PC-9 (cell line): Measurements from ENCODE around the gene MBOAT7. TPM values are rescaled to one million over a fixed set of nuclear protein-coding genes. Genes with fewer than 3 reads are reported as not detected.
A peak's percentile ranks its signal among the peaks of the same experiment; 100 is the strongest.

Experiments
- BruUV-seq: library from RNA; stranded (reverse); fragments of 400-500 nt; replicated peaks from 2 replicates; lab custom pipeline; 2021; lab: Mats Ljungman, UMichigan
- CTCF ChIA-PET: fragments of 300-600 bp; sonication (Branson Sonifier 250); formaldehyde crosslinking; loops from one replicate; lab custom pipeline; 2022; ENCODE audit warnings: antibody characterized with exemption; lab: Charles Lee
- POLR2A ChIA-PET: fragments of 300-600 bp; sonication (Branson Sonifier 250); formaldehyde crosslinking; loops from one replicate; lab custom pipeline; 2022; ENCODE audit warnings: antibody characterized with exemption; ENCODE audit not compliant: unreplicated experiment; lab: Charles Lee
- DNase-seq, 2 experiments: peaks; one replicate each; pipeline versions ENCODE4 v3.0.0 to v3.0.0-alpha.2; 2015 to 2022; ENCODE audit warnings: mixed read lengths in 1 of 2
- H2AFZ ChIP-seq: fragments of 200-600 bp; sonication (generic); 2 replicates; pipeline ENCODE4 v1.8.1; 2017; ENCODE audit warnings: antibody characterized with exemption
- H3F3A ChIP-seq: fragments of 200-600 bp; sonication (generic); 2 replicates; pipeline ENCODE4 v1.8.1; 2017; ENCODE audit warnings: antibody characterized with exemption, mild to moderate bottlenecking, low read depth; ENCODE audit not compliant: insufficient read depth
- H3K27ac ChIP-seq: fragments of 200-600 bp; sonication (generic); 2 replicates; pipeline ENCODE4 v1.6.1; 2016; ENCODE audit warnings: mixed run types
- H3K27me3 ChIP-seq: fragments of 200-600 bp; sonication (generic); 2 replicates; pipeline ENCODE4 v1.6.1; 2016; ENCODE audit warnings: low read depth, mixed run types; ENCODE audit not compliant: insufficient read depth
- H3K36me3 ChIP-seq: fragments of 200-600 bp; sonication (generic); 2 replicates; pipeline ENCODE4 v1.6.1; 2016; ENCODE audit warnings: low read depth, mixed run types
- H3K4me1 ChIP-seq: fragments of 200-600 bp; sonication (generic); replicated peaks from 2 replicates; pipeline ENCODE4 v1.6.1; 2016; ENCODE audit warnings: mixed run types; ENCODE audit not compliant: insufficient read depth
- H3K4me2 ChIP-seq: fragments of 200-600 bp; sonication (generic); 2 replicates; pipeline ENCODE4 v1.6.1; 2017; ENCODE audit warnings: mixed run types
- H3K4me3 ChIP-seq: fragments of 200-600 bp; sonication (generic); 2 replicates; pipeline ENCODE4 v1.6.1; 2016; ENCODE audit warnings: mixed run types
- H3K79me2 ChIP-seq: fragments of 200-600 bp; sonication (generic); 2 replicates; pipeline ENCODE4 v1.6.1; 2017; ENCODE audit warnings: low read depth, mixed run types
- H3K9me2 ChIP-seq: fragments of 200-600 bp; sonication (generic); 2 replicates; pipeline ENCODE4 v1.8.1; 2017; ENCODE audit warnings: mild to moderate bottlenecking; ENCODE audit not compliant: insufficient read depth
- H3K9me3 ChIP-seq: fragments of 200-600 bp; sonication (generic); 2 replicates; pipeline ENCODE4 v1.8.1; 2016; ENCODE audit warnings: low read depth; ENCODE audit not compliant: insufficient read depth
- H4K20me1 ChIP-seq: fragments of 200-600 bp; sonication (generic); 2 replicates; pipeline ENCODE4 v1.8.1; 2017; ENCODE audit not compliant: insufficient read depth
- CTCF ChIP-seq: fragments of 200-600 bp; sonication (generic); conservative IDR thresholded peaks from 2 replicates; pipeline ENCODE4 v1.6.1; 2017; ENCODE audit warnings: mixed run types, antibody characterized with exemption, mild to moderate bottlenecking, moderate library complexity
- EZH2 ChIP-seq: fragments of 200-600 bp; sonication (generic); IDR thresholded peaks from 2 replicates; pipeline ENCODE4 v1.8.0; 2017; ENCODE audit warnings: antibody characterized with exemption, low read depth
- intact Hi-C: fragments of 100-400 bp; cut with micrococcal nuclease; formaldehyde crosslinking; loops from one replicate; pipeline ENCODE4 v1.10.0; 2022; ENCODE audit not compliant: unreplicated experiment
- total RNA-seq: library from RNA; stranded (reverse); gene quantifications from 2 replicates; pipeline ENCODE4 v1.2.3, GENCODE V29; 2021

Gene MBOAT7
- total RNA-seq, 1 experiment from 2014 or later: 494 TPM

GRCh38 chr19:54178581-54179261 is 10.7 kb downstream of the MBOAT7 start:
- no peaks in the 10 kb centered on the region for H3K9me3 ChIP-seq
- no peak for DNase-seq
- H3F3A ChIP-seq: peaks cover 59% of the 10 kb centered on the region; the same call in 1 of the 2 replicates
- POLR2A ChIA-PET: no interaction called here
- BruUV-seq: no TSS peak
- peaks cover 36% of the 10 kb centered on the region for H4K20me1 ChIP-seq
- no peaks in the 10 kb centered on the region for H3K9me2 ChIP-seq
- H3K27me3 ChIP-seq: no peaks in the 10 kb centered on the region
- intact Hi-C loops: no loop called here
- peaks cover 3% of the 10 kb centered on the region; the same call in 1 of the 2 replicates for H3K79me2 ChIP-seq
- CTCF ChIA-PET: no interaction called here
- H3K4me2 ChIP-seq: no peak overlapping the region
- no peak overlapping the region for H3K27ac ChIP-seq
- no peak overlapping the region for H3K4me3 ChIP-seq
- H3K4me1 ChIP-seq: peaks cover 2% of the 10 kb centered on the region; the same call in 1 of the 2 replicates
- TF ChIP-seq CTCF (no peak), EZH2 (no peak)
- no peak overlapping the region for H2AFZ ChIP-seq
- H3K36me3 ChIP-seq: peaks cover 10% of the 10 kb centered on the region; the same call in 1 of the 2 replicates

- Histone ChIP-seq H3K4me3 (no peak overlapping the region; the same call in 1 of the 2 replicates), H3K4me2 (peak overlapping the region; percentile 78), H3K27ac (peak overlapping the region; percentile 54), H3K9me3 (no peaks in the 10 kb centered on the region), H3K27me3 (no peaks in the 10 kb centered on the region), H2AFZ (no peak overlapping the region), H3K9me2 (no peaks in the 10 kb centered on the region), H3K4me1 (peaks cover 14% of the 10 kb centered on the region; the same call in 1 of the 2 replicates), H4K20me1 (peaks cover 38% of the 10 kb centered on the region), H3K36me3 (peaks cover 10% of the 10 kb centered on the region; the same call in 1 of the 2 replicates), H3F3A (peaks cover 73% of the 10 kb centered on the region; the same call in 1 of the 2 replicates), H3K79me2 (peaks cover 9% of the 10 kb centered on the region)
- BruUV-seq: no TSS peak
- intact Hi-C loops: loop anchor here (1.0 kb wide), 1 partner anchor 16 kb away; no protein-coding TSS in a partner anchor
- DNase-seq: no peak
- ChIA-PET CTCF (interaction anchor here (0.9 kb wide), 1 partner anchor 17 kb away, joined by 3 read pairs; the partner anchor contains the start of gene TSEN34), POLR2A (interaction anchor here (0.6 to 3.3 kb wide), 4 partner anchors 15 to 225 kb away, joined by 5 to 50 read pairs (median 16); partner anchors contain the start of gene MBOAT7)
- TF ChIP-seq CTCF (no peak), EZH2 (no peak)
Measured at GRCh38 chr19:54173951-54174834, 15.2 kb downstream of the MBOAT7 start.

GRCh38 chr19:54173359-54173699 is 16.1 kb downstream of the MBOAT7 start:
- Histone ChIP-seq H3K4me3 (peak overlapping the region; percentile 77; the same call in 1 of the 2 replicates), H3K27me3 (no peaks in the 10 kb centered on the region), H4K20me1 (peaks cover 30% of the 10 kb centered on the region), H3K9me2 (no peaks in the 10 kb centered on the region), H3K36me3 (peaks cover 4% of the 10 kb centered on the region; the same call in 1 of the 2 replicates), H2AFZ (no peak overlapping the region), H3F3A (peaks cover 65% of the 10 kb centered on the region; the same call in 1 of the 2 replicates), H3K9me3 (no peaks in the 10 kb centered on the region), H3K79me2 (peaks cover 9% of the 10 kb centered on the region), H3K4me2 (peak overlapping the region; percentile 78), H3K4me1 (peaks cover 14% of the 10 kb centered on the region; the same call in 1 of the 2 replicates), H3K27ac (peak overlapping the region; percentile 54)
- intact Hi-C loops: loop anchor here (1.0 kb wide), 1 partner anchor 17 kb away; no protein-coding TSS in a partner anchor
- ChIA-PET POLR2A (interaction anchor here (0.6 to 3.3 kb wide), 7 partner anchors 13 to 1373 kb away, joined by 4 to 50 read pairs (median 6); partner anchors contain the start of genes MBOAT7 and TNNT1), CTCF (interaction anchor here (0.7 to 0.9 kb wide), 3 partner anchors 16 to 26 kb away, joined by 3 to 5 read pairs (median 4); partner anchors contain the start of genes MBOAT7 and TSEN34)
- TSS peak; percentile 77 for BruUV-seq
- no peak for DNase-seq
- TF ChIP-seq CTCF: no peak
- TF ChIP-seq EZH2: no peak
